Measurements from ENCODE around the gene PARP9.
"Not testable (repeated sequence)": the region's sequence is repeated elsewhere in the genome, so short reads cannot be mapped to it uniquely, and the experiment has no call there.

Gene PARP9

DNA sequence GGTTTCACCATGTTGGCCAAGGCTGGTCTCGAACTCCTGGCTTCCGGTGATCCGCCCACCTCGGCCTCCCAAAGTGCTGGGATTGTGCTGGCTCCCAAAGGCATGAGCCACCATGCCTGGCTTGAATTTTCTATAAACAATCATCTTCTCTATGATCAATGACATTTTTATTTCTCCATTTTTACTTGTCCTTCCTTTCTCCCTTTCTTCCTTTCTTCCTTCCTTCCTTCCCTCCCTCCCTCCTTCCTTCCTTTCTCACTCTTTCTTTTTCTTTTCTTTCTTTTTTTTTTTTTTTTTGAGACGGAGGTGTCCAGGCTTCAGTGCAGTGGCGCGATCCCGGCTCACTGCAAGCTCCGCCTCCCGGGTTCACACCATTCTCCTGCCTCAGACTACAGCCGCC lies 40.8 kb downstream of the PARP9 start:
- DNase-seq: no peak

GRCh38 chr3:122520861-122521260 lies 43.2 kb downstream of the PARP9 start:
- no peak for DNase-seq

- no peak for DNase-seq
Measured at GRCh38 chr3:122519693-122520092, 44.4 kb downstream of the PARP9 start.

GRCh38 chr3:122516846-122517360 lies 47.2 kb downstream of the PARP9 start:
- no peak for DNase-seq

DNA sequence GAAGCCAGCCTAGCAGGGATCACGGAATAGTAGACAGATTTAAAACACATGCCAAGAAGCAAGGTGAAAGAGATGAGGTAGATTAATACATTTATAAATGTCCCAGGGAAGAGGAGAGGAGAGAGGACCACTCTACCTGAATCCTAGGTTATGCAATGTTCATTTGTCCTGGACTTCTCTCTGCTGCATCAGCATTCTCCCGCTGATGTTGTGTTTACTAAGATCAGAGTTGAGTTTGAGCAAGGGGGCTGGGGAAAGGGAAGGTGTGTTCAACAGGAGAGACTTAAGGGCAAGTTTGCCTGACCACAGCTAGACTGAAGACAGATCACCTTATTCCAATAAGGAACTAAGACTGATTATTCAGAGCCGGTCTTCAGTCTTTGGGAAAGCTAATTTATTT lies 48.2 kb downstream of the PARP9 start:
- no peak for DNase-seq

DNA sequence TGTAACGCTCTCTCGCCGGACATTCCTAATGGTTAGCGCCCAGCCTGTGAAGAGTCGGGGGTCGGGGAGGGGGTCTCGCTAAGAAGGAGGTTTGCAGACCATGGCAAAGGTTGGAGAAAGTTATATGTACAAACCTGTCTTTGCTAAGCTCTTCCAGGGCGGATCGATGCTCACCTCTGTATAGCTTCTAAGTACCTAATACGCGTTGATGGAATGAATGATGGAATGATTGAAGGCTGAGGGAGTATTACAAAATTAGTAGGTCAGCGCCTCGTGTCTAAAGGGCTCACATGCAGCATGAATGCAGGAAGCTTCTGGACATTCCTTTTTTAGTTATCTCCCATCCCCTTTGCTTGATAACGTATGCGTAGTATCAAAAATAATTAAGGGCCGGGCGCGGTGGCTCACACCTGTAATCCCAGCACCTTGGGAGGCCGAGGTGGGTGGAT lies 49.1 kb downstream of the PARP9 start:
- peak in 1 of 56 donors; percentile 67 for DNase-seq

- DNase-seq: peak in 55 of 56 donors; percentile 20 to 91 (median 76)
Measured at GRCh38 chr3:122514123-122515019, 49.7 kb downstream of the PARP9 start, which contains the start of gene KPNA1. Gene KPNA1 (minus strand): TSS chr3:122514939. CDS start chr3:122496565, 18,374 bp downstream.

GRCh38 chr3:122513386-122514122 lies 50.5 kb downstream of the PARP9 start:
- DNase-seq: no peak

- no peak for DNase-seq
Measured at GRCh38 chr3:122512284-122512683, 51.8 kb downstream of the PARP9 start.

- no peak for DNase-seq
Measured at GRCh38 chr3:122510878-122511535, 53.1 kb downstream of the PARP9 start.

GRCh38 chr3:122508944-122509343 lies 55.2 kb downstream of the PARP9 start:
- DNase-seq: not testable (repeated sequence)

DNA sequence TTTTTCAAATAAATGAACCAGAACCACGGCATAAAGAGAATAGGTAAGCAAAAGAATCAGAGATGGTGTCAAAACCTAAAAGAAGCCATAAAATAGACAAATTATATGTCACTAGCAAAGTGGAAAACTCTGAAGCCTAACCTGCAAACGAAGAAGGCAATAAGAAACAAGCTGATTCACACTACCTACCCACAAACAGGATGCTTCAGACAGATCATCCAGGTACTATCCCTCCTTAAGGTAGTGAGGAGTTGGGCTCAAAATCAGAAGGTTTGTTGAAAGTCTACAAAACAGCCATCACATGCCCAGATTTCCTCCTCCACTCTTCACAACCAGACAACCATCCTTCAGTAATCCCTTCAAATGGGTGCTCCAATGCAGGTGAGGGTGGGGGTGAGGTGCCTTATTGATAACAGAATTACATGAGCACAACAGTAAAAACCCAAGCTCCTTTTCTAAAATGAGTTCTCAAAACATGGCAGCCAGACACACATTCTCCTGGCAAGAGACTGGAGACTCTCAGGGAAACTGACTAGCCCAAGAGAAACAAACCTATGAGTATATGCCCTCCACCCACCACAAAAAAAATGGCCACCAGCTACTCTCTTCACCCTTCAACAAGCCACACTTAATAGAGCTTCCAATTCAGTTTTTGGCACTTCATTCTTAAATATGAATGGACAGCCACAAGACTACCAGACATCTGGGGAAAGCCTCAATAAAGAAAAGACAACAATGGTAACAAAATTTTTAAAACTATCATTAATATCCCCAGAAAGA lies 55.8 kb downstream of the PARP9 start:
- no peak for DNase-seq

- DNase-seq: no peak
Measured at GRCh38 chr3:122506450-122506849, 57.6 kb downstream of the PARP9 start.

- DNase-seq: no peak
Measured at GRCh38 chr3:122505676-122506075, 58.4 kb downstream of the PARP9 start.

- DNase-seq: no peak
Measured at GRCh38 chr3:122502941-122503340, 61.2 kb downstream of the PARP9 start.

DNA sequence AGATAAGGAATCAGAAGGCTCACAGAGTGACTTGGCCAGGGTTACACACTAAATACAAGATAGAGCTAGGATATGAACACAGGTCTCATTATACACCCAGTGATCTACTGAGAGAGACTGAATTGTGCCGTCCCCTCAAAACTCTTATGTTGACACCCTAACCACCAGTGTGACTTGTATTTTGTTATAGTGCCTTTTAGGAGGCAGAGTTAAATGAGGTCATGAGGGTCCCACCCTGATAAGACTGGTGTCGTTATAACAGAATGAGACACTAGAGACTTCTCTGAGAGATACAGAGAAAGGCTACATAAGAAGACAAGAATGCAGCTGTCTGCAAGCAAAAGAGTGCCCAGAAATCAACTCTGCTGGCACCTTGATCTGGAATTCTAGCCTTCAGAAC lies 62.0 kb downstream of the PARP9 start:
- no peak for DNase-seq

DNA sequence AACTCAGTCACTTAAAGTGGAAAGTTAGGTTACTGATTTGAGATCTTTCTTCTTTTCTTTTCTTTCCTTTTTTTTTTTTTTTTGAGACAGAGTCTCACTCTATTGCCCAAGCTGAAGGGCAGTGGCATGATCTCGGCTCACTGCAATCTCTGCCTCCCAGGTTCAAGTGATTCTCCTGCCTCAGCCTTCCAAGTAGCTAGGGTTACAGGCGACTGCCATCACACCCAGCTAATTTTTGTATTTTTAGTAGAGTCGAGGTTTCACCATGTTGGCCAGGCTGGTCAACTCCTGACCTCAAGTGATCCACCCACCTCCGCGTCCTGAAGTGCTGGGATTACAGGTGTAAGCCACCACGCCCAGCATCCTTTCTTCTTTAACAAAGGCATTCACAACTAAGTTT lies 63.1 kb downstream of the PARP9 start:
- DNase-seq: not testable (repeated sequence)

- DNase-seq: no peak
Measured at GRCh38 chr3:122498152-122498551, 65.9 kb downstream of the PARP9 start.

GRCh38 chr3:122497425-122497824 lies 66.7 kb downstream of the PARP9 start:
- DNase-seq: no peak

DNA sequence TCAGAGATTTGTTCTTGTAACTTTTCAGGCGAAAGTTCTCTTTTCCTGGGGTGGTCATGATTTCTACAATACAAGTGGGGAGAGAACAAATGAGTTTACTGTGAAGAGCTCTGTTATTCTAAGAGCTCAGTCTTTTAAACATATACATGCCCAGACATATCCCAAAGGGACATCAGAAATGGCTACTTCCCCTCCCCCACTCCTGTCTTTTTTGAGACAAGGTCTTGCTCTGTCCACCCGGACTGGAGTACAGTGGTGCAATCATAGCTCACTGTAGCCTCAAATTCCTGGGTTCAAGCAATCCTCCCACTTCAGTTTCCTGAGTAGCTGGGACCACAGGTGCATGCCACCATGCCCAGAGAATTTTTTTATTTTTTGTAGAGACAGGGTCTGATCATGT lies 67.6 kb downstream of the PARP9 start:
- no peak for DNase-seq

GRCh38 chr3:122493296-122493695 lies 70.8 kb downstream of the PARP9 start:
- no peak for DNase-seq

Data from amygdala (tissue), 56 donors.